Measurements from ENCODE around the gene ELOA. TPM values are rescaled to one million over a fixed set of nuclear protein-coding genes. Genes with fewer than 3 reads are reported as not detected.

ELOA gene
- total and polyA plus RNA-seq, 2 of the 13 experiments (the other 11 are each of a cell fraction or from before 2014, with no cell fraction given) = 14.2 to 28.5 TPM

DNA sequence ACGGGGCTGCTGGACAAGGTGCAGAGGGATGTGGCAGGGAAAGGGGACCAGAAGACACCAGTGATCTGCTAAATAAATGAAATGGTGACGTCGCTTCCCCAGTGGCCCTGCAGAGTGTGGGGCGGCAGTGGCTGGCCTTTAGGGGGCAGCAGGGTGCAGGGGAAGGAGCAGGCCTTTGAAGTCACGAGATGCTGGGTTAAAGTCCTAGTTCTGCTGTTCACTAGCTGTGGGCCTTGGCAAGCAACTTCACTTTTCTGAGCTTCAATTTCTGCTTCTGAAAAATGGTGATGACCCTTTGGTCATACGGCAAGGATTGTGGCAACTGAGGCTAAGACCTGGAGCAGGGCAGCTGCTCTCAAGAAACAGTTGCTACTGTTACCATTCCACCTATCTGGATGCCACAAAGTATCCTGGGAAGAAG is 66.5 kb downstream of the ELOA start (continued):
- TF ChIP-seq POGZ (CRISPR knock-in tag; IDR thresholded peaks at IDR 0.05) = no peak
- no peak for TF ChIP-seq ZBTB37 (CRISPR knock-in tag; IDR thresholded peaks at IDR 0.05)
- TF ChIP-seq ZNF460 (CRISPR knock-in tag; IDR thresholded peaks at IDR 0.05; ENCODE audit: borderline replicate concordance) = no peak
- TF ChIP-seq, protein P1, sequence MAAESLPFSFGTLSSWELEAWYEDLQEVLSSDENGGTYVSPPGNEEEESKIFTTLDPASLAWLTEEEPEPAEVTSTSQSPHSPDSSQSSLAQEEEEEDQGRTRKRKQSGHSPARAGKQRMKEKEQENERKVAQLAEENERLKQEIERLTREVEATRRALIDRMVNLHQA (CRISPR knock-in tag; IDR thresholded peaks at IDR 0.05) = no peak
- TF ChIP-seq, protein P2, sequence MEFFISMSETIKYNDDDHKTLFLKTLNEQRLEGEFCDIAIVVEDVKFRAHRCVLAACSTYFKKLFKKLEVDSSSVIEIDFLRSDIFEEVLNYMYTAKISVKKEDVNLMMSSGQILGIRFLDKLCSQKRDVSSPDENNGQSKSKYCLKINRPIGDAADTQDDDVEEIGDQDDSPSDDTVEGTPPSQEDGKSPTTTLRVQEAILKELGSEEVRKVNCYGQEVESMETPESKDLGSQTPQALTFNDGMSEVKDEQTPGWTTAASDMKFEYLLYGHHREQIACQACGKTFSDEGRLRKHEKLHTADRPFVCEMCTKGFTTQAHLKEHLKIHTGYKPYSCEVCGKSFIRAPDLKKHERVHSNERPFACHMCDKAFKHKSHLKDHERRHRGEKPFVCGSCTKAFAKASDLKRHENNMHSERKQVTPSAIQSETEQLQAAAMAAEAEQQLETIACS (CRISPR knock-in tag; IDR thresholded peaks at IDR 0.05) = no peak
- TF ChIP-seq SKI (IDR thresholded peaks at IDR 0.05; ENCODE audit: partially characterized antibody) = peak; percentile 45
- TF ChIP-seq ATF2 (CRISPR knock-in tag; IDR thresholded peaks at IDR 0.05) = peak; percentile 94
- TF ChIP-seq MLX (CRISPR knock-in tag; IDR thresholded peaks at IDR 0.05) = no peak
- TF ChIP-seq CENPT (CRISPR knock-in tag; IDR thresholded peaks at IDR 0.05; ENCODE audit: low read depth) = no peak
- TF ChIP-seq ZNF280D (CRISPR knock-in tag; IDR thresholded peaks at IDR 0.05) = 0 out of 2 replicates have a peak, but pooled peaks have one; percentile 24
- no peak for TF ChIP-seq ZNF337 (CRISPR knock-in tag; IDR thresholded peaks at IDR 0.05; ENCODE audit: borderline replicate concordance, low read depth)
- no peak for TF ChIP-seq RCOR2 (CRISPR knock-in tag; IDR thresholded peaks at IDR 0.05)
- TF ChIP-seq PRMT3 (CRISPR knock-in tag; IDR thresholded peaks at IDR 0.05; ENCODE audit: borderline replicate concordance, low read depth) = no peak
- TF ChIP-seq PAWR (CRISPR knock-in tag; IDR thresholded peaks at IDR 0.05; ENCODE audit: borderline replicate concordance) = no peak
- no peak for TF ChIP-seq ZNF598 (CRISPR knock-in tag; IDR thresholded peaks at IDR 0.05; ENCODE audit: borderline replicate concordance)
- peak; percentile 58; the same call in 1 of the 2 replicates for TF ChIP-seq ZNF788 (CRISPR knock-in tag; IDR thresholded peaks at IDR 0.05; ENCODE audit: borderline replicate concordance)
- TF ChIP-seq ZNF703 (CRISPR knock-in tag; IDR thresholded peaks at IDR 0.05; ENCODE audit: borderline replicate concordance) = no peak
- no peak for TF ChIP-seq ZNF580 (CRISPR knock-in tag; IDR thresholded peaks at IDR 0.05; ENCODE audit: borderline replicate concordance, low read depth)
- TF ChIP-seq RBM39 (IDR thresholded peaks at IDR 0.05; ENCODE audit: low read depth, low read length, poor library complexity, severe bottlenecking) = no peak
- no peak for TF ChIP-seq ZNF292 (CRISPR knock-in tag; IDR thresholded peaks at IDR 0.05; ENCODE audit: borderline replicate concordance, low read depth)
- no peak for TF ChIP-seq FOXJ3 (CRISPR knock-in tag; IDR thresholded peaks at IDR 0.05; ENCODE audit: borderline replicate concordance)
